Measurements from ENCODE around the gene MYBPC3.

DNA sequence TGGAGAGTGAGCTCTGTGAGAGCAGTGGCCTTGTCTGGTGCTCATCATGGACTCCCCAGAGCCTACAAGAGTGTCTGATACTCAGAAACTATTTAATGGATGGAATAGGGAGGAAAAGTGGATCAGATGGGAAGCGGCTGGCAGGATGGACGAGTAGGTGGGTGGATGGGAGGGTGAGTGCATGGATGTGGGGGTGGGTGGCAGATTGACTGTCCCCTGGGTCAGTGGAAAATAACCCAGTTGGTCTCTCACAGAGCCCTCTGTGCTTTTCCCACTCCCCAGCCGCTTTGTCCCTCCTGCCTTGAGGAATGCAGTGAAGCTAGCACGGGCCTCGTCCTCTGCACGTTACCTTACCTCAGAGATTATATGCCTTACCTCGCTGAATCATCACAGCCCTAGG is 19.9 kb upstream of the MYBPC3 start:
- TF ChIP-seq POLR2A (IDR thresholded peaks at IDR 0.05) (no peak), EP300 (IDR thresholded peaks at IDR 0.05; ENCODE audit: low read depth) (no peak), POLR2AphosphoS5 (IDR thresholded peaks at IDR 0.05) (no peak)
- TF ChIP-seq, protein P1, sequence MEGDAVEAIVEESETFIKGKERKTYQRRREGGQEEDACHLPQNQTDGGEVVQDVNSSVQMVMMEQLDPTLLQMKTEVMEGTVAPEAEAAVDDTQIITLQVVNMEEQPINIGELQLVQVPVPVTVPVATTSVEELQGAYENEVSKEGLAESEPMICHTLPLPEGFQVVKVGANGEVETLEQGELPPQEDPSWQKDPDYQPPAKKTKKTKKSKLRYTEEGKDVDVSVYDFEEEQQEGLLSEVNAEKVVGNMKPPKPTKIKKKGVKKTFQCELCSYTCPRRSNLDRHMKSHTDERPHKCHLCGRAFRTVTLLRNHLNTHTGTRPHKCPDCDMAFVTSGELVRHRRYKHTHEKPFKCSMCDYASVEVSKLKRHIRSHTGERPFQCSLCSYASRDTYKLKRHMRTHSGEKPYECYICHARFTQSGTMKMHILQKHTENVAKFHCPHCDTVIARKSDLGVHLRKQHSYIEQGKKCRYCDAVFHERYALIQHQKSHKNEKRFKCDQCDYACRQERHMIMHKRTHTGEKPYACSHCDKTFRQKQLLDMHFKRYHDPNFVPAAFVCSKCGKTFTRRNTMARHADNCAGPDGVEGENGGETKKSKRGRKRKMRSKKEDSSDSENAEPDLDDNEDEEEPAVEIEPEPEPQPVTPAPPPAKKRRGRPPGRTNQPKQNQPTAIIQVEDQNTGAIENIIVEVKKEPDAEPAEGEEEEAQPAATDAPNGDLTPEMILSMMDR (IDR thresholded peaks at IDR 0.05) = no peak
